Common myeloid progenitor, CD34-positive (primary cell): ENCODE results near the gene PTBP2.
"Not testable (repeated sequence)": the region's sequence is repeated elsewhere in the genome, so short reads cannot be mapped to it uniquely, and the experiment has no call there.

ENCODE experiments used
- CTCF ChIA-PET: fragments of 350-600 bp; sonication (Branson Sonifier 250); formaldehyde crosslinking; loops from one replicate; lab custom pipeline; 2021; ENCODE audit warnings: antibody characterized with exemption; lab: Charles Lee
- POLR2A ChIA-PET: fragments of 350-600 bp; sonication (Branson Sonifier 250); formaldehyde crosslinking; loops from one replicate; lab custom pipeline; 2021; ENCODE audit warnings: antibody characterized with exemption; lab: Charles Lee
- DNase-seq, 3 donors: peaks; one replicate each; pipeline versions ENCODE4 v3.0.0 to v3.0.0-alpha.2; 2013
- H3K27ac ChIP-seq, 2 experiments: 1 replicate in 1 of 2; 2 replicates in 1 of 2; pipeline ENCODE4 v1.7.0; 2013; ENCODE audit warnings: inconsistent platforms in 2 of 2, low read length in 2 of 2, mild to moderate bottlenecking in 2 of 2, low read depth in 1 of 2, moderate library complexity in 1 of 2; ENCODE audit not compliant: severe bottlenecking in 2 of 2, insufficient read depth in 1 of 2, poor library complexity in 1 of 2
- H3K27me3 ChIP-seq, 5 experiments: replicated peaks in 2 of 5; 1 replicate in 3 of 5; 2 replicates in 2 of 5; pipeline versions ENCODE4 v1.6.1 to v1.7.0; 2013; ENCODE audit warnings: low read length in 4 of 5, mild to moderate bottlenecking in 2 of 5, moderate library complexity in 2 of 5, inconsistent platforms in 1 of 5; ENCODE audit not compliant: insufficient read depth in 5 of 5, control insufficient read depth in 4 of 5
- H3K36me3 ChIP-seq, 4 experiments: 1 replicate in 2 of 4; 2 replicates in 2 of 4; pipeline versions ENCODE4 v1.6.1 to v1.7.0; 2013; ENCODE audit warnings: low read length in 3 of 4, control low read depth in 1 of 4, mild to moderate bottlenecking in 1 of 4; ENCODE audit not compliant: control insufficient read depth in 4 of 4, insufficient read depth in 4 of 4
- H3K4me1 ChIP-seq, 4 experiments: 1 replicate in 3 of 4; 2 replicates in 1 of 4; pipeline versions ENCODE4 v1.6.1 to v1.7.1; 2013; ENCODE audit warnings: low read length in 3 of 4, mild to moderate bottlenecking in 3 of 4, control low read depth in 1 of 4, inconsistent platforms in 1 of 4, moderate library complexity in 1 of 4; ENCODE audit not compliant: control insufficient read depth in 4 of 4, insufficient read depth in 4 of 4; ENCODE audit errors: control extremely low read depth in 1 of 4
- H3K4me3 ChIP-seq, 7 experiments: 1 replicate in 4 of 7; 2 replicates in 3 of 7; pipeline versions ENCODE4 v1.5.1 to v1.7.0; 2013; ENCODE audit warnings: mild to moderate bottlenecking in 7 of 7, low read length in 6 of 7, moderate library complexity in 6 of 7, inconsistent platforms in 2 of 7, low read depth in 2 of 7, control low read depth in 1 of 7; ENCODE audit not compliant: insufficient read depth in 4 of 7, control insufficient read depth in 1 of 7; ENCODE audit errors: extremely low read depth in 1 of 7
- H3K9me3 ChIP-seq, 5 experiments: 1 replicate in 4 of 5; 2 replicates in 1 of 5; pipeline versions ENCODE4 v1.6.1 to v1.7.1; 2013; ENCODE audit warnings: low read length in 4 of 5, mild to moderate bottlenecking in 2 of 5, inconsistent platforms in 1 of 5, low read depth in 1 of 5, moderate library complexity in 1 of 5; ENCODE audit not compliant: control insufficient read depth in 4 of 5, insufficient read depth in 2 of 5; ENCODE audit errors: control extremely low read depth in 1 of 5
- WGBS: methylation state at CpG from one replicate; pipeline ENCODE4 v1.1.5; 2013; ENCODE audit not compliant: insufficient coverage; 5-methylcytosine and 5-hydroxymethylcytosine counted together

PTBP2 gene

GRCh38 chr1:96772349-96772748 lies 50.8 kb downstream of the PTBP2 start:
- no peaks in the 10 kb centered on the region for H3K9me3 ChIP-seq
- H3K4me3 ChIP-seq, result no peak overlapping the region
- DNase-seq, result no peak
- ChIA-PET CTCF (interaction anchor here (0.7 kb wide), 1 partner anchor 51 kb away, joined by 3 read pairs; the partner anchor contains the start of gene PTBP2), POLR2A (no interaction called here)
- H3K27ac ChIP-seq, result no peak overlapping the region
- 100% methylated on average over 1 of the region's 1 CpG for WGBS
- no peaks in the 10 kb centered on the region for H3K4me1 ChIP-seq
- H3K27me3 ChIP-seq, result no peaks in the 10 kb centered on the region
- peaks cover 8 to 52% (median 28%) of the 10 kb centered on the region in 4 experiments for H3K36me3 ChIP-seq

- Histone ChIP-seq H3K4me3 (no peak overlapping the region), H3K9me3 (no peaks in the 10 kb centered on the region), H3K27me3 (no peaks in the 10 kb centered on the region), H3K36me3 (peaks cover 8 to 51% (median 29%) of the 10 kb centered on the region in 4 experiments), H3K27ac (no peak overlapping the region), H3K4me1 (no peaks in the 10 kb centered on the region)
- POLR2A ChIA-PET, result interaction anchor here (0.6 kb wide), 1 partner anchor 28 kb away, joined by 5 read pairs; no protein-coding TSS in a partner anchor
- no CpG with 5 or more reads among the region's 4 CpGs for WGBS
- CTCF ChIA-PET, result no interaction called here
- DNase-seq, result no peak
These were observed 51.4 kb downstream of the PTBP2 start for GRCh38 chr1:96772972-96773371.

GRCh38 chr1:96782206-96782605 lies 60.6 kb downstream of the PTBP2 start:
- CTCF ChIA-PET, result no interaction called here
- no peak for DNase-seq
- POLR2A ChIA-PET, result no interaction called here

GRCh38 chr1:96782856-96783255 lies 61.3 kb downstream of the PTBP2 start:
- CTCF ChIA-PET, result interaction anchor here (1.0 kb wide), 1 partner anchor 33 kb away, joined by 3 read pairs; no protein-coding TSS in a partner anchor
- no peak overlapping the region for H3K4me3 ChIP-seq
- no peak for DNase-seq
- H3K27ac ChIP-seq, result no peak overlapping the region
- no peaks in the 10 kb centered on the region for H3K27me3 ChIP-seq
- H3K36me3 ChIP-seq, result peaks cover 32 to 81% (median 57%) of the 10 kb centered on the region in 4 experiments
- no peaks in the 10 kb centered on the region for H3K9me3 ChIP-seq
- no peaks in the 10 kb centered on the region for H3K4me1 ChIP-seq
- POLR2A ChIA-PET, result interaction anchor here (0.6 kb wide), 1 partner anchor 13 kb away, joined by 3 read pairs; no protein-coding TSS in a partner anchor

More at GRCh38 chr1:96782206-96782605, 60.6 kb downstream of the PTBP2 start:
- Histone ChIP-seq H3K9me3 (no peaks in the 10 kb centered on the region), H3K27me3 (no peaks in the 10 kb centered on the region), H3K36me3 (peaks cover 32 to 79% (median 56%) of the 10 kb centered on the region in 4 experiments), H3K4me1 (no peaks in the 10 kb centered on the region), H3K27ac (no peak overlapping the region), H3K4me3 (no peak overlapping the region)

GRCh38 chr1:96790599-96790998 lies 69.0 kb downstream of the PTBP2 start:
- WGBS, result no CpG with 5 or more reads among the region's 2 CpGs
- no peak overlapping the region for H3K27ac ChIP-seq
- peaks cover 17 to 57% (median 32%) of the 10 kb centered on the region in 4 experiments for H3K36me3 ChIP-seq
- no peaks in the 10 kb centered on the region for H3K27me3 ChIP-seq
- no peaks in the 10 kb centered on the region for H3K9me3 ChIP-seq
- no peaks in the 10 kb centered on the region for H3K4me1 ChIP-seq
- ChIA-PET POLR2A (no interaction called here), CTCF (no interaction called here)
- no peak for DNase-seq
- no peak overlapping the region for H3K4me3 ChIP-seq

GRCh38 chr1:96792220-96792619 lies 70.6 kb downstream of the PTBP2 start:
- DNase-seq, result no peak
- ChIA-PET POLR2A (no interaction called here), CTCF (no interaction called here)
- Histone ChIP-seq H3K27ac (no peak overlapping the region), H3K9me3 (no peaks in the 10 kb centered on the region), H3K36me3 (peaks cover 13 to 49% (median 29%) of the 10 kb centered on the region in 4 experiments), H3K27me3 (no peaks in the 10 kb centered on the region), H3K4me3 (no peak overlapping the region), H3K4me1 (no peaks in the 10 kb centered on the region)
- 86% methylated on average over 1 of the region's 4 CpGs for WGBS

- CTCF ChIA-PET, H3K27ac ChIP-seq, POLR2A ChIA-PET, H3K4me3 ChIP-seq, H3K9me3 ChIP-seq, H3K4me1 ChIP-seq, H3K27me3 ChIP-seq, DNase-seq: not testable (repeated sequence)
- 100% methylated on average over 1 of the region's 14 CpGs for WGBS
- peaks cover 4 to 28% (median 13%) of the 10 kb centered on the region in 4 experiments for H3K36me3 ChIP-seq
These were observed 80.1 kb downstream of the PTBP2 start for GRCh38 chr1:96801696-96802095.
